ENCODE data around the gene PEX7. TPM values are rescaled to one million over a fixed set of nuclear protein-coding genes. Genes with fewer than 3 reads are reported as not detected.

Gene PEX7
- total and polyA plus RNA-seq, 2 of the 8 experiments (the other 6 are each of a cell fraction or from before 2014, with no cell fraction given), result 6.4 to 11.0 TPM

GRCh38 chr6:136958168-136958567, 135.8 kb downstream of the PEX7 start:
- no peak for DNase-seq (ENCODE audit: low read depth in 1 of 2, low spot score in 2 of 2)
- no peak for FAIRE-seq
- POLR2A ChIA-PET (ENCODE audit: partially characterized antibody), result interaction anchor here (0.5 to 4.6 kb wide), 8 partner anchors 9 to 668 kb away, joined by 3 to 26 read pairs (median 4); partner anchors contain the start of genes BCLAF1 and SLC35D3
- TF ChIP-seq ZNF274 (IDR thresholded peaks at IDR 0.05; ENCODE audit: borderline replicate concordance, extremely low read depth, low read length), result no peak
- TF ChIP-seq EGR1 (IDR thresholded peaks at IDR 0.05; ENCODE audit: borderline replicate concordance, low read depth, low read length), result no peak
- no peak for TF ChIP-seq ASH2L (IDR thresholded peaks at IDR 0.05; ENCODE audit: low read length)
- TF ChIP-seq SAP30 (IDR thresholded peaks at IDR 0.05; ENCODE audit: insufficient read depth, insufficient replicate concordance, low read length), result no peak
- TF ChIP-seq MAFK (IDR thresholded peaks at IDR 0.05; ENCODE audit: low read depth, low read length), result no peak
- TF ChIP-seq RAD21 (IDR thresholded peaks at IDR 0.05 in 1 of 2, conservative IDR thresholded peaks at IDR 0.05 in 1 of 2; ENCODE audit: low read depth in 2 of 2, low read length in 2 of 2), result no peak
- TF ChIP-seq HDAC2 (IDR thresholded peaks at IDR 0.05; ENCODE audit: borderline replicate concordance in 1 of 2, low read depth in 2 of 2, low read length in 2 of 2), result no peak
- TF ChIP-seq EP300 (IDR thresholded peaks at IDR 0.05; ENCODE audit: borderline replicate concordance in 1 of 2, low read depth in 2 of 2, low read length in 2 of 2), result no peak
- TF ChIP-seq TEAD4 (IDR thresholded peaks at IDR 0.05; ENCODE audit: low read depth, low read length), result no peak
- TF ChIP-seq KDM5A (IDR thresholded peaks at IDR 0.05; ENCODE audit: low read length), result no peak
- TF ChIP-seq CBX8 (IDR thresholded peaks at IDR 0.05; ENCODE audit: borderline replicate concordance, low read depth, low read length), result no peak
- TF ChIP-seq SP2 (IDR thresholded peaks at IDR 0.05; ENCODE audit: low read length), result no peak
- no peak for TF ChIP-seq SUZ12 (IDR thresholded peaks at IDR 0.05; ENCODE audit: low read length)

More at GRCh38 chr6:136958168-136958567, 135.8 kb downstream of the PEX7 start:
- no peak overlapping the region for H2AFZ ChIP-seq (ENCODE audit: low read length)
- H4K5ac ChIP-seq (ENCODE audit: insufficient read length, low read depth, low read length), result no peak overlapping the region
- H3K18ac ChIP-seq (ENCODE audit: extremely low read depth, low read length), result peak overlapping the region; percentile 81; the same call in 1 of the 2 replicates
- H2AK5ac ChIP-seq (ENCODE audit: low read depth, low read length), result no peak overlapping the region
- H3K4me1 ChIP-seq (replicated peaks in 1 of 4; ENCODE audit: control insufficient read depth in 3 of 4, insufficient read depth in 4 of 4, low read length in 3 of 4), result peaks cover 0 to 33% (median 16%) of the 10 kb centered on the region in 4 experiments; a peak in 6 of 7 replicates
- H3K27ac ChIP-seq (ENCODE audit: low read depth, low read length), result no peak overlapping the region
- H3K36me3 ChIP-seq (ENCODE audit: control insufficient read depth in 2 of 4, insufficient read depth in 4 of 4, low read length in 3 of 4), result no peaks in the 10 kb centered on the region
- H3K4ac ChIP-seq (replicated peaks; ENCODE audit: insufficient read length, low read depth, low read length), result peak overlapping the region; percentile 24
- no peaks in the 10 kb centered on the region for H3K79me2 ChIP-seq (ENCODE audit: control insufficient read depth in 1 of 2, insufficient read depth in 2 of 2, low read length in 2 of 2)
- H2BK12ac ChIP-seq (ENCODE audit: low read depth, low read length), result peak overlapping the region; percentile 13; the same call in 1 of the 2 replicates
- no peak overlapping the region for H4K8ac ChIP-seq (ENCODE audit: extremely low read depth, insufficient read depth, low read length)
- no peak overlapping the region for H3K14ac ChIP-seq (ENCODE audit: insufficient read length)
- H4K20me1 ChIP-seq (replicated peaks in 1 of 2; ENCODE audit: control insufficient read depth in 1 of 2, insufficient read depth in 2 of 2, low read length in 2 of 2), result no peaks in the 10 kb centered on the region
- no peak overlapping the region for H2BK20ac ChIP-seq (ENCODE audit: low read length)
- peak overlapping the region; percentile 72 for H4K91ac ChIP-seq (replicated peaks; ENCODE audit: insufficient read length, low read length)
- no peak overlapping the region for H3K56ac ChIP-seq (replicated peaks; ENCODE audit: insufficient read length, low read depth, low read length)
- peak overlapping the region; percentile 47 for H2BK120ac ChIP-seq (replicated peaks; ENCODE audit: low read depth, low read length)
- H3K4me2 ChIP-seq (ENCODE audit: insufficient read depth in 1 of 2, low read depth in 2 of 2, low read length in 2 of 2), result peak overlapping the region in 1 of 2 experiments; percentile 20; a peak in 1 of 4 replicates
- no peaks in the 10 kb centered on the region for H3K27me3 ChIP-seq (replicated peaks in 1 of 4; ENCODE audit: control insufficient read depth in 3 of 4, extremely low read depth in 1 of 4, insufficient read depth in 3 of 4, low read length in 3 of 4)
- no peak overlapping the region for H2BK15ac ChIP-seq (ENCODE audit: low read length)
- peak overlapping the region; percentile 78; the same call in 1 of the 2 replicates for H2BK5ac ChIP-seq (ENCODE audit: low read depth, low read length)
- no peak overlapping the region for H3K4me3 ChIP-seq (ENCODE audit: extremely low read depth in 1 of 4, insufficient read depth in 2 of 4, low read depth in 3 of 4, low read length in 4 of 4)
- no peak overlapping the region for H3K23ac ChIP-seq (ENCODE audit: insufficient read length)
- CTCF ChIA-PET (ENCODE audit: partially characterized antibody), result interaction anchor here (0.7 to 5.1 kb wide), 6 partner anchors 9 to 136 kb away, joined by 3 to 41 read pairs (median 4); no protein-coding TSS in a partner anchor
- no peaks in the 10 kb centered on the region for H3K79me1 ChIP-seq (ENCODE audit: low read depth, low read length)
- H3K23me2 ChIP-seq (ENCODE audit: low read depth, low read length), result no peaks in the 10 kb centered on the region
- H3K9ac ChIP-seq (replicated peaks in 1 of 4; ENCODE audit: extremely low read depth in 1 of 4, low read depth in 3 of 4, low read length in 3 of 4), result no peak overlapping the region; a peak in 1 of 7 replicates
- no peaks in the 10 kb centered on the region for H3K9me3 ChIP-seq (ENCODE audit: insufficient read depth in 2 of 2, low read depth in 1 of 2, low read length in 1 of 2)
- WGBS, 2 experiments (ENCODE audit: extremely low coverage in 1 of 2, insufficient coverage in 1 of 2, insufficient read length in 1 of 2, insufficient replicate concordance in 2 of 2, low coverage in 1 of 2, low lambda C conversion rate in 2 of 2, missing lambda C conversion rate in 1 of 2), result 61% methylated on average over 5 of the region's 5 CpGs; no CpG with 5 or more reads in 1 of the 2 experiments

Measured in H1 (cell line).